Fibroblast of mammary gland (primary cell): ENCODE data around the gene SPATS2.
"Not testable (repeated sequence)": the region's sequence is repeated elsewhere in the genome, so short reads cannot be mapped to it uniquely, and the experiment has no call there.

ENCODE experiments used
- DNase-seq: peaks from one replicate; pipeline ENCODE4 v3.0.0-alpha.2; 2010; ENCODE audit warnings: low read depth
- H3K4me3 ChIP-seq: 2 replicates; pipeline ENCODE4 v1.5.1; 2011; ENCODE audit warnings: low read depth, mild to moderate bottlenecking, low read length, moderate library complexity; ENCODE audit not compliant: control insufficient read depth
- CTCF ChIP-seq: conservative IDR thresholded peaks from 2 replicates; pipeline ENCODE4 v1.5.1; 2011; ENCODE audit warnings: low read depth, low read length, inconsistent platforms; ENCODE audit not compliant: control insufficient read depth, insufficient read depth

Gene SPATS2

GRCh38 chr12:49332441-49332861 is 34.8 kb upstream of the SPATS2 start:
- no peak for TF ChIP-seq CTCF
- DNase-seq: no peak
- H3K4me3 ChIP-seq: no peak overlapping the region

- H3K4me3 ChIP-seq: no peak overlapping the region
- DNase-seq: no peak
- no peak for TF ChIP-seq CTCF
Observed at GRCh38 chr12:49332891-49333371, 34.3 kb upstream of the SPATS2 start.

GRCh38 chr12:49333778-49334177 is 33.5 kb upstream of the SPATS2 start:
- not testable (repeated sequence) for DNase-seq, H3K4me3 ChIP-seq

GRCh38 chr12:49334226-49334625 is 33.0 kb upstream of the SPATS2 start:
- no peak for TF ChIP-seq CTCF

GRCh38 chr12:49334681-49335080 is 32.6 kb upstream of the SPATS2 start:
- no peak for DNase-seq
- no peak for TF ChIP-seq CTCF
- H3K4me3 ChIP-seq: no peak overlapping the region

More at GRCh38 chr12:49334226-49334625, 33.0 kb upstream of the SPATS2 start:
- no peak overlapping the region for H3K4me3 ChIP-seq
- DNase-seq: no peak

GRCh38 chr12:49335118-49335954 is 31.9 kb upstream of the SPATS2 start:
- H3K4me3 ChIP-seq: no peak overlapping the region
- no peak for DNase-seq
- TF ChIP-seq CTCF: no peak

GRCh38 chr12:49335955-49336644 is 31.2 kb upstream of the SPATS2 start:
- no peak for DNase-seq
- no peak for TF ChIP-seq CTCF
- no peak overlapping the region for H3K4me3 ChIP-seq
